B cell (primary cell): Measurements from ENCODE around the gene ZBTB47.

Source experiments
- EZH2 ChIP-seq: IDR thresholded peaks from 2 replicates; pipeline ENCODE4 v1.6.1; 2012; ENCODE audit warnings: borderline replicate concordance, low read depth, mild to moderate bottlenecking, moderate library complexity, low read length; ENCODE audit not compliant: insufficient read depth, poor library complexity, severe bottlenecking
- TF ChIP-seq, protein P1 (sequence below): fragments of 200-600 bp; IDR thresholded peaks from one replicate; pipeline ENCODE4 v1.8.0; 2022; ENCODE audit warnings: antibody characterized with exemption, mild to moderate bottlenecking

DNA sequence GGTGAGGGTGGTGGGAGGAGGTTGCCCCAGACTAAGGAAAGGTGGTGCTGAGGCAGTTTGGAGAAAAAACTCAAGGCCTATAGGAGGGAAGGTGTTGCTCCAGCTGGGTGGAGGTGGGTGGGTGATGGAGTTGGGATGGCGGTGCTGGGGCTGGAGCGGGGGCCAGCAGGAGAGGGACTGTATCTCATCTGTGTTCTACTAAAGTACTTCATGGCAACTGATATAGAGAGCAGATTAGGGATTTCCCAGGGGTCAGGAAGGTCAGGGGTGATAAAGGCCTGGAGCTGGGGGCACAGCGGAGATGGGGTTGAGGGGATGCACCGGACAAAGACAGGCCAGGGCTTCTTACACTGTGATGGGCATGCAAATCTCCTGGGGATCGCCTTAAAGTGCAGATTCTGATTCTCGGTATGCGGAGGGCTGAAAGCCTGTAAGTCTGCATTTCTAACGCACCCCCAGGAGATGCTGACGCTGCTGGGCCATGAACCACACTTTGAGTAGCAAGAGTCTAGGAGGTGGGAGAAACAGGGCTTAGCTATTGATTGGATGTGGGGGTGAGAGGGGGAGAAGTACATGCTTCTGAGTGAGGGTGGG, 36.0 kb downstream of the ZBTB47 start:
- TF ChIP-seq, protein P1, sequence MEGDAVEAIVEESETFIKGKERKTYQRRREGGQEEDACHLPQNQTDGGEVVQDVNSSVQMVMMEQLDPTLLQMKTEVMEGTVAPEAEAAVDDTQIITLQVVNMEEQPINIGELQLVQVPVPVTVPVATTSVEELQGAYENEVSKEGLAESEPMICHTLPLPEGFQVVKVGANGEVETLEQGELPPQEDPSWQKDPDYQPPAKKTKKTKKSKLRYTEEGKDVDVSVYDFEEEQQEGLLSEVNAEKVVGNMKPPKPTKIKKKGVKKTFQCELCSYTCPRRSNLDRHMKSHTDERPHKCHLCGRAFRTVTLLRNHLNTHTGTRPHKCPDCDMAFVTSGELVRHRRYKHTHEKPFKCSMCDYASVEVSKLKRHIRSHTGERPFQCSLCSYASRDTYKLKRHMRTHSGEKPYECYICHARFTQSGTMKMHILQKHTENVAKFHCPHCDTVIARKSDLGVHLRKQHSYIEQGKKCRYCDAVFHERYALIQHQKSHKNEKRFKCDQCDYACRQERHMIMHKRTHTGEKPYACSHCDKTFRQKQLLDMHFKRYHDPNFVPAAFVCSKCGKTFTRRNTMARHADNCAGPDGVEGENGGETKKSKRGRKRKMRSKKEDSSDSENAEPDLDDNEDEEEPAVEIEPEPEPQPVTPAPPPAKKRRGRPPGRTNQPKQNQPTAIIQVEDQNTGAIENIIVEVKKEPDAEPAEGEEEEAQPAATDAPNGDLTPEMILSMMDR, result no peak
- no peak for TF ChIP-seq EZH2
